NB4 (cell line): ENCODE data around the gene SCN8A.

Source experiments
- CTCF ChIP-seq: IDR thresholded peaks from one replicate; pipeline ENCODE4 v1.5.1; 2012; ENCODE audit warnings: low read depth, low read length
- MAX ChIP-seq: IDR thresholded peaks from 2 replicates; pipeline ENCODE4 v1.6.1; 2011; ENCODE audit warnings: low read depth, low read length
- MYC ChIP-seq: IDR thresholded peaks from 2 replicates; pipeline ENCODE4 v1.6.1; 2011; ENCODE audit warnings: low read depth, low read length
- POLR2A ChIP-seq: IDR thresholded peaks from 2 replicates; pipeline ENCODE4 v1.6.1; 2011; ENCODE audit warnings: mild to moderate bottlenecking; ENCODE audit not compliant: insufficient read length; ENCODE audit errors: extremely low read depth

GRCh38 chr12:51751661-51752060, 160.6 kb downstream of the SCN8A start:
- no peak for TF ChIP-seq POLR2A
- TF ChIP-seq CTCF, result no peak
- TF ChIP-seq MAX, result no peak
- TF ChIP-seq MYC, result no peak
